GM12865 (cell line): ENCODE measurements around the gene CDH13.

Experiments used
- DNase-seq: peaks from one replicate; pipeline ENCODE4 v3.0.0; 2010; ENCODE audit warnings: low read depth
- H3K4me3 ChIP-seq: 2 replicates; pipeline ENCODE4 v1.5.1; 2011; ENCODE audit warnings: mild to moderate bottlenecking, low read depth, low read length, control low read depth
- CTCF ChIP-seq: IDR thresholded peaks from 2 replicates; pipeline ENCODE4 v1.5.1; 2011; ENCODE audit warnings: low read length, control low read depth, low read depth, inconsistent platforms; ENCODE audit not compliant: insufficient read depth; ENCODE audit errors: missing control alignments

Gene CDH13

GRCh38 chr16:82829301-82829700 lies 202.5 kb downstream of the CDH13 start:
- no peak for TF ChIP-seq CTCF
- no peak overlapping the region for H3K4me3 ChIP-seq

GRCh38 chr16:82830944-82831343 lies 204.2 kb downstream of the CDH13 start:
- no peak overlapping the region for H3K4me3 ChIP-seq
- no peak for DNase-seq
- TF ChIP-seq CTCF: no peak

More at GRCh38 chr16:82829301-82829700, 202.5 kb downstream of the CDH13 start:
- DNase-seq: no peak

GRCh38 chr16:82832821-82833220 lies 206.1 kb downstream of the CDH13 start:
- DNase-seq: no peak

GRCh38 chr16:82833378-82833993 lies 206.7 kb downstream of the CDH13 start:
- no peak for TF ChIP-seq CTCF
- no peak overlapping the region for H3K4me3 ChIP-seq
- DNase-seq: no peak

More at GRCh38 chr16:82832821-82833220, 206.1 kb downstream of the CDH13 start:
- no peak overlapping the region for H3K4me3 ChIP-seq
- no peak for TF ChIP-seq CTCF

- no peak overlapping the region for H3K4me3 ChIP-seq
- DNase-seq: no peak
- no peak for TF ChIP-seq CTCF
Observed at GRCh38 chr16:82834151-82834815, 207.5 kb downstream of the CDH13 start.

GRCh38 chr16:82835487-82836155 lies 208.9 kb downstream of the CDH13 start:
- H3K4me3 ChIP-seq: no peak overlapping the region
- TF ChIP-seq CTCF: no peak
- DNase-seq: no peak
